Spleen (tissue), 7 donors: ENCODE measurements around the gene STX4.

Experiments
- CTCF ChIP-seq, 11 experiments: fragments of 200-600 bp in 7 of 11; fragments of 450-650 bp in 4 of 11; sonication (generic) in 4 of 11; IDR thresholded peaks in 8 of 11; conservative IDR thresholded peaks in 3 of 11; 1 replicate in 7 of 11; 2 replicates in 4 of 11; pipeline versions ENCODE4 v1.4.0 to v1.8.0; 2016 to 2021; ENCODE audit warnings: antibody characterized with exemption in 11 of 11, inconsistent platforms in 4 of 11, mild to moderate bottlenecking in 1 of 11
- POLR2A ChIP-seq, 3 donors: fragments of 450-650 bp; IDR thresholded peaks; one replicate each; pipeline ENCODE4 v1.5.1; 2017; ENCODE audit warnings: antibody characterized with exemption in 3 of 3, mild to moderate bottlenecking in 1 of 3
- POLR2AphosphoS5 ChIP-seq, 3 donors: sonication (generic); formaldehyde crosslinking; IDR thresholded peaks; one replicate each; pipeline ENCODE4 v1.5.1; 2017; ENCODE audit warnings: antibody characterized with exemption in 3 of 3
- donor health status: DM: no; HTN: no; CAD: no; lungs with moderate emphysema.
- donor health status: DM: no; HTN: no; CAD: no.
- donor health status: DM: no; HTN: no; CAD: no.

GRCh38 chr16:31067342-31067741 is 34.0 kb downstream of the STX4 start:
- TF ChIP-seq POLR2AphosphoS5 (IDR thresholded peaks at IDR 0.05): no peak
- TF ChIP-seq POLR2A (IDR thresholded peaks at IDR 0.05): no peak
- no peak for TF ChIP-seq CTCF (IDR thresholded peaks at IDR 0.05 in 8 of 11, conservative IDR thresholded peaks at IDR 0.05 in 3 of 11)
